Heart left ventricle (tissue), 16 donors: Measurements from ENCODE around the gene RBM20. TPM values are rescaled to one million over a fixed set of nuclear protein-coding genes. Genes with fewer than 3 reads are reported as not detected.

ENCODE experiments used
- ATAC-seq, 4 donors: fragments of 200-7000 bp; cut with Tn5 transposase; one replicate each; pipeline ENCODE4 v1.9.1; 2020 to 2022; ENCODE audit warnings: moderate library complexity in 4 of 4, mild to moderate bottlenecking in 3 of 4, moderate number of reproducible peaks in 1 of 4
- DNase-seq, 5 donors: peaks; one replicate each; pipeline ENCODE4 v3.0.0-alpha.2; 2020
- H3K27ac ChIP-seq, 12 donors: fragments of 200-600 bp; sonication (generic) in 4 of 12; one replicate each; pipeline versions ENCODE4 v1.5.0 to v1.8.0; 2016 to 2022; ENCODE audit warnings: mild to moderate bottlenecking in 2 of 12
- H3K27me3 ChIP-seq, 9 donors: fragments of 200-600 bp; sonication (generic) in 2 of 9; one replicate each; pipeline versions ENCODE4 v1.5.1 to v1.8.0; 2016 to 2022; ENCODE audit warnings: mild to moderate bottlenecking in 3 of 9
- H3K36me3 ChIP-seq, 9 donors: fragments of 200-600 bp; sonication (generic) in 2 of 9; one replicate each; pipeline versions ENCODE4 v1.5.0 to v1.8.0; 2018 to 2022; ENCODE audit warnings: mild to moderate bottlenecking in 2 of 9
- H3K4me1 ChIP-seq, 12 donors: fragments of 200-600 bp; sonication (generic) in 4 of 12; one replicate each; pipeline versions ENCODE4 v1.5.0 to v1.8.0; 2016 to 2022; ENCODE audit warnings: mild to moderate bottlenecking in 3 of 12
- H3K4me3 ChIP-seq, 12 donors: fragments of 200-600 bp; sonication (generic) in 4 of 12; one replicate each; pipeline versions ENCODE4 v1.5.0 to v1.8.0; 2017 to 2022; ENCODE audit warnings: mild to moderate bottlenecking in 9 of 12, moderate library complexity in 4 of 12
- H3K9me3 ChIP-seq, 12 donors: fragments of 200-600 bp; sonication (generic) in 4 of 12; one replicate each; pipeline versions ENCODE4 v1.5.0 to v1.8.0; 2016 to 2022; ENCODE audit warnings: mild to moderate bottlenecking in 1 of 12
- CTCF ChIP-seq, 12 donors: fragments of 200-600 bp; sonication (generic) in 4 of 12; IDR thresholded peaks; one replicate each; pipeline versions ENCODE4 v1.5.0 to v1.8.0; 2018 to 2022; ENCODE audit warnings: antibody characterized with exemption in 12 of 12, mild to moderate bottlenecking in 5 of 12
- POLR2A ChIP-seq, 2 donors: fragments of 450-650 bp; IDR thresholded peaks; one replicate each; pipeline ENCODE4 v1.6.1; 2017; ENCODE audit warnings: antibody characterized with exemption in 2 of 2, mild to moderate bottlenecking in 2 of 2, moderate library complexity in 2 of 2
- WGBS, 4 donors: extraction: QIAGEN DNeasy Blood & Tissue Kit in 2 of 4; methylation state at CpG; one replicate each; pipeline versions ENCODE4 v1.1.5 to v1.1.7; 2013 to 2018; 5-methylcytosine and 5-hydroxymethylcytosine counted together
- intact Hi-C, 10 donors: fragments of 100-400 bp; cut with DNase I; formaldehyde crosslinking; loops; one replicate each; pipeline versions ENCODE4 v1.11.1 to v1.14.2; 2022
- polyA plus RNA-seq, 2 donors: library from polyadenylated mRNA; stranded (reverse); fragments of 200-250 nt; gene quantifications; one replicate each; pipeline ENCODE4 v1.2.3, GENCODE V29; 2013
- total RNA-seq, 9 donors: library from RNA; depleted of rRNA in 2 of 9; stranded (reverse); fragments of >200 nt in 2 of 9; fragmentation: NEBNext Ultra II Directional in 3 of 9; extraction: Animal tissue kit (Norgen Biotek cat#: 25700) in 3 of 9; gene quantifications; one replicate each; pipeline versions ENCODE4 v1.1.0 to v1.2.4, GENCODE V29; 2016 to 2023
- donor health status: ischemic (EF 13 %, LVEDD 7.1; RV severe dilation, severe dysfunction).
- donor health status: healthy with polysubstance abuse.
- donor health status: DM: no; HTN: yes; CAD: no.
- donor health status: DM: no; HTN: no; CAD: no.
- donor health status: ischemic (EF 25% LVEDD 6.9; RV normal size, moderate dysfunction).
- donor health status: ischemic (EF 25% LVEDD 5.7; RV mildly dilated, moderate dysfunction).
- donor health status: healthy.
- donor health status: DM: yes; HTN: yes; CAD: no.
- donor health status: ischemic (EF 35%, LVEDD 5.7; RV mildly dilated, moderate dysfunction).
- donor health status: nonischemic (EF 11% LVEDD 7.7; RV severe dilation, severe dysfunction).
- donor health status: DM: yes; HTN: yes; CAD: no.
- donor health status: PGD.
- donor health status: ischemic (EF 29% LVEDD 5.4; RV normal size, mild dysfunction).
- donor health status: nonischemic (EF 23%, LVEDD 6.1; RV moderate dilation, normal function).

Gene RBM20
- total and polyA plus RNA-seq, 11 donors, result 29.9 to 152 (median 91.2) TPM

- Histone ChIP-seq H3K36me3 (no peaks in the 10 kb centered on the region), H3K27ac (peak overlapping the region in 4 of 12 donors; percentile 5 to 99 (median 14)), H3K9me3 (no peaks in the 10 kb centered on the region), H3K4me3 (no peak overlapping the region), H3K4me1 (peaks cover 0 to 84% (median 13%) of the 10 kb centered on the region in 12 donors), H3K27me3 (no peaks in the 10 kb centered on the region)
- intact Hi-C loops, result loop anchor here in 2 of 10 donors (5.0 to 10.0 kb wide), 2 partner anchors 41 to 63 kb away; no protein-coding TSS in a partner anchor
- no peak for TF ChIP-seq POLR2A (IDR thresholded peaks at IDR 0.05)
- no peak for TF ChIP-seq CTCF (IDR thresholded peaks at IDR 0.05)
- 81 to 90% (median 85%) methylated on average over 4 of the region's 4 CpGs for WGBS, 4 donors
- DNase-seq, result no peak
- ATAC-seq, result no peak
Observed at GRCh38 chr10:110867807-110868465, 223.8 kb downstream of the RBM20 start.

- ATAC-seq (no peak), DNase-seq (no peak)
- intact Hi-C loops, result loop anchor here in 2 of 10 donors (5.0 to 10.0 kb wide), 2 partner anchors 42 to 64 kb away; no protein-coding TSS in a partner anchor
- Histone ChIP-seq H3K27ac (peak overlapping the region in 1 of 12 donors; percentile 99), H3K27me3 (no peaks in the 10 kb centered on the region), H3K36me3 (no peaks in the 10 kb centered on the region), H3K4me3 (peak overlapping the region in 1 of 12 donors; percentile 19), H3K4me1 (peaks cover 0 to 82% (median 16%) of the 10 kb centered on the region in 12 donors), H3K9me3 (no peaks in the 10 kb centered on the region)
- TF ChIP-seq CTCF (IDR thresholded peaks at IDR 0.05) (no peak), POLR2A (IDR thresholded peaks at IDR 0.05) (no peak)
- 62 to 74% (median 72%) methylated on average over 6 of the region's 6 CpGs for WGBS, 4 donors
Observed at GRCh38 chr10:110868981-110869380, 224.8 kb downstream of the RBM20 start.

DNA sequence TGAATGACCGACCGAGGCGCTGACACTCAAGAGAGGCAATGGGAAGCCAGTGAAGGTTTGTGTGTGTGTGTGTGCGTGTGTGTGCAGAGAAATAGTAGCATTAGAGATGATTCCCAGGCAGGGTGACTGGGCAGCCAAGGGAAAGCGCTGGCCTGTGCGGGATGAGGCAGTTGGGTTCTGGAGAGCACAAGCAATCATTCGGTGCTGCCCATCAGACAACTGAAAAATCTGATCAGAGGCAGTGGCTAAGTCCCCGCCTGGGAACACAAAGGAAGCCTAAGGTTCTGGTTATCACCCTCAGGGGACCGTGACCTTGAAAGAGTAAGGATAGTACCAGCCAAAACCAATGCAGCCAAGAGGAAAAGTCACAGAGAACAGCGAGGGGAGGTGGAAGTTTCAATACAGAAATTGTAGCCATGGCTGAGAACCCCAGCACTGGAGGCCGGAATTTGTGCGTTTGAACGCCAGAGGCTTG lies 226.7 kb downstream of the RBM20 start:
- intact Hi-C loops, result loop anchor here in 8 of 10 donors (1.0 to 10.0 kb wide), 10 partner anchors 34 to 366 kb away; no protein-coding TSS in a partner anchor
- peaks cover 0 to 83% (median 18%) of the 10 kb centered on the region in 12 donors for H3K4me1 ChIP-seq
- peaks cover 0 to 3% (median 0%) of the 10 kb centered on the region in 9 donors for H3K36me3 ChIP-seq
- no peak for DNase-seq
- H3K27me3 ChIP-seq, result no peaks in the 10 kb centered on the region
- 55 to 63% (median 61%) methylated on average over 13 of the region's 13 CpGs for WGBS, 4 donors
- H3K9me3 ChIP-seq, result no peaks in the 10 kb centered on the region
- no peak for TF ChIP-seq POLR2A (IDR thresholded peaks at IDR 0.05)
- H3K27ac ChIP-seq, result peak overlapping the region; percentile 79 to 99 (median 95)
- H3K4me3 ChIP-seq, result peak overlapping the region in 11 of 12 donors; percentile 68 to 100 (median 93)
- no peak for ATAC-seq

DNA sequence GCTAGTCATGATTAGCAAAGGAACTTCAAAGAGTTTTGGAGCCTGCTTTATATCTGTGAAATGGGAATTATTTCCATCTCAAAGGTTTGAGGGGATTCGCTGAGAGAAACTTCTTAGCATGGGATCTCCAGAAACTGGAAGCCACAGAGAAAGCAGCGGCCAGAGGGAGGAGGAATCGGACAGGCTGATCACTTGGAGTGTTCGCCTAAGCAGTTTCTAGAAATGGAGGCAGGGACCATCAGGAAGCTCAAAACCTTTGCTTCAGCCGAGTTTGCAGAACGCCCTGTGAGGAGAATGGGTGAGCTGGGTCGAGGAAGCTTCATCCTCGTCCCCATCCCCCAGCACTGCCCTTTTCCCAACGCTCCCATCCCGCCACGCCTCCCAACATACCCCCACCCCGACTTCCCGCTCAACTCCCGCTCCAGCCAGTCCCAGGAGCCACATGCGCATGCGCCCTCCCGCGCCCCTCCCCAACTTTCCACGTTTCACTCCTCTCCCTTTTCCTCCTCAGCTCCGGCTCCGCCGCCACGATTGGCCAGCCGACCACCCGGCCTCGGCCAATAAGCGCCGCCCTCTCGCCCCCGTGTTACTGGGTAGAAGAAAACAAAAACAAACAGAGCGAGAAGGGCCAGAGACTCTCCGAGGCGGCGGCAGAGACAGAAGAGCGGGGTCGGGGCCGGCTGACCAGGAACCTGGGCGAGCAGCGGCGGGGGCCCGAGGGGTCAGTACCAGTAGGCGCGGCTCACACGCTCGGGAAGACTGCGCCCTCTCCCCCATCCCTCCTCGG lies 227.4 kb downstream of the RBM20 start, which contains the start of gene PDCD4:
Gene PDCD4, plus strand, starts transcription at position 631 of the 787 bp plus-strand sequence. CDS start 4,100 bp downstream, outside the sequence.
- no peaks in the 10 kb centered on the region for H3K9me3 ChIP-seq
- H3K36me3 ChIP-seq, result peaks cover 0 to 9% (median 0%) of the 10 kb centered on the region in 9 donors
- ATAC-seq (peak; percentile 96 to 97 (median 97)), DNase-seq (peak; percentile 100)
- H3K4me3 ChIP-seq, result peak within 1 kb of the TSS; percentile 68 to 100 (median 93)
- no peaks in the 10 kb centered on the region for H3K27me3 ChIP-seq
- WGBS, 4 donors, result 1% methylated on average over 41 to 47 of the region's 47 CpGs
- intact Hi-C loops, result loop anchor here in 8 of 10 donors (1.0 to 10.0 kb wide), 11 partner anchors 34 to 367 kb away; partner anchors contain the start of genes BBIP1 (in 1 of the 8) and SHOC2 (in 1 of the 8)
- peak within 1 kb of the TSS; percentile 93 to 99 (median 96) for H3K27ac ChIP-seq
- TF ChIP-seq CTCF (IDR thresholded peaks at IDR 0.05) (no peak), POLR2A (IDR thresholded peaks at IDR 0.05) (peak; percentile 52 to 95)
- peaks cover 0 to 83% (median 18%) of the 10 kb centered on the region in 12 donors for H3K4me1 ChIP-seq
